Prostate gland (tissue), 2 donors: ENCODE measurements around the gene NEGR1. TPM values are rescaled to one million over a fixed set of nuclear protein-coding genes. Genes with fewer than 3 reads are reported as not detected.

Experiments used
- DNase-seq: peaks from one replicate; pipeline ENCODE4 v3.0.0-alpha.2; 2019; ENCODE audit warnings: low spot score
- H3K27ac ChIP-seq, 2 donors: fragments of 200-600 bp; sonication (generic); 2 replicates each; pipeline ENCODE4 v1.5.1; 2017 to 2019
- H3K27me3 ChIP-seq: fragments of 200-600 bp; sonication (generic); replicated peaks from 2 replicates; pipeline ENCODE4 v1.5.1; 2019; ENCODE audit not compliant: insufficient read depth
- H3K36me3 ChIP-seq, 2 donors: fragments of 200-600 bp; sonication (generic); 1 replicate in 1 of 2; 2 replicates in 1 of 2; pipeline versions ENCODE4 v1.5.1 to v1.8.1; 2017 to 2019
- H3K4me1 ChIP-seq: fragments of 200-600 bp; sonication (generic); replicated peaks from 2 replicates; pipeline ENCODE4 v1.5.1; 2019
- H3K4me3 ChIP-seq, 2 donors: fragments of 200-600 bp; sonication (generic); 2 replicates each; pipeline ENCODE4 v1.5.1; 2017 to 2019
- H3K9me3 ChIP-seq: fragments of 200-600 bp; sonication (generic); 2 replicates; pipeline ENCODE4 v1.5.1; 2017
- POLR2A ChIP-seq: fragments of 450-650 bp; IDR thresholded peaks from one replicate; pipeline ENCODE4 v1.6.1; 2016; ENCODE audit warnings: antibody characterized with exemption, mild to moderate bottlenecking
- POLR2AphosphoS5 ChIP-seq: sonication (generic); formaldehyde crosslinking; IDR thresholded peaks from one replicate; pipeline ENCODE4 v1.6.1; 2017; ENCODE audit warnings: antibody characterized with exemption
- WGBS: methylation state at CpG from one replicate; pipeline ENCODE4 v1.1.5; 2018; 5-methylcytosine and 5-hydroxymethylcytosine counted together
- intact Hi-C: fragments of 100-400 bp; cut with DNase I; formaldehyde crosslinking; loops from one replicate; pipeline ENCODE4 v1.14.2; 2022
- total RNA-seq, 2 donors: library from RNA; depleted of rRNA; stranded (reverse); fragments of >200 nt; gene quantifications; one replicate each; pipeline ENCODE4 v1.1.0, GENCODE V29; 2016
- TF ChIP-seq, protein P1 (sequence below), 4 experiments: fragments of 200-600 bp in 2 of 4; fragments of 450-650 bp in 2 of 4; sonication (generic) in 2 of 4; IDR thresholded peaks; 1 replicate in 3 of 4; 2 replicates in 1 of 4; pipeline ENCODE4 v1.5.1; 2016 to 2019; ENCODE audit warnings: antibody characterized with exemption in 4 of 4, mild to moderate bottlenecking in 2 of 4, moderate library complexity in 2 of 4

Gene NEGR1
- total RNA-seq, 2 donors from 2014 or later = 2.3 to 7.6 TPM

DNA sequence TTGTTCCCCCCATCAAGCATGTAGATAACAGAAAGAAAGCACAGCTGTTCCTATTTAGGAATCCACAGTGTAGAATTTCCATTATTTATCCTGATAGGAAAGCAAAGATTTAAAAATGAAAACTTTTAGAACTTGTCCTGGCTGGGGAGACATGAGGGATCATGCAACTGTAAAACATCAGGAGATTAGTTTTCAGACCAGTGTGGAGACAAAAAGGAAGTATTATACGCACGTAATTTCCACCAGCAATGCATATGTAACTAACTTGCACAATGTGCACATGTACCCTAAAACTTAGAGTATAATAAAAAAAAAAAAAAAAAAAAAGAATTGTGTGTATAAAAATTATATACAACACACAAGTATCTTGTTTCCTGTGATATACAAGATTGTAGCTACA lies 172.4 kb downstream of the NEGR1 start:
- Histone ChIP-seq H3K9me3 (no peaks in the 10 kb centered on the region), H3K4me3 (no peak overlapping the region), H3K27ac (no peak overlapping the region), H3K36me3 (no peaks in the 10 kb centered on the region), H3K4me1 (no peaks in the 10 kb centered on the region), H3K27me3 (no peaks in the 10 kb centered on the region)
- 84% methylated on average over 2 of the region's 2 CpGs for WGBS
- TF ChIP-seq POLR2A = no peak
- TF ChIP-seq POLR2AphosphoS5 = no peak
- TF ChIP-seq, protein P1, sequence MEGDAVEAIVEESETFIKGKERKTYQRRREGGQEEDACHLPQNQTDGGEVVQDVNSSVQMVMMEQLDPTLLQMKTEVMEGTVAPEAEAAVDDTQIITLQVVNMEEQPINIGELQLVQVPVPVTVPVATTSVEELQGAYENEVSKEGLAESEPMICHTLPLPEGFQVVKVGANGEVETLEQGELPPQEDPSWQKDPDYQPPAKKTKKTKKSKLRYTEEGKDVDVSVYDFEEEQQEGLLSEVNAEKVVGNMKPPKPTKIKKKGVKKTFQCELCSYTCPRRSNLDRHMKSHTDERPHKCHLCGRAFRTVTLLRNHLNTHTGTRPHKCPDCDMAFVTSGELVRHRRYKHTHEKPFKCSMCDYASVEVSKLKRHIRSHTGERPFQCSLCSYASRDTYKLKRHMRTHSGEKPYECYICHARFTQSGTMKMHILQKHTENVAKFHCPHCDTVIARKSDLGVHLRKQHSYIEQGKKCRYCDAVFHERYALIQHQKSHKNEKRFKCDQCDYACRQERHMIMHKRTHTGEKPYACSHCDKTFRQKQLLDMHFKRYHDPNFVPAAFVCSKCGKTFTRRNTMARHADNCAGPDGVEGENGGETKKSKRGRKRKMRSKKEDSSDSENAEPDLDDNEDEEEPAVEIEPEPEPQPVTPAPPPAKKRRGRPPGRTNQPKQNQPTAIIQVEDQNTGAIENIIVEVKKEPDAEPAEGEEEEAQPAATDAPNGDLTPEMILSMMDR (IDR thresholded peaks at IDR 0.05) = no peak
- intact Hi-C loops = no loop called here
- DNase-seq = no peak

DNA sequence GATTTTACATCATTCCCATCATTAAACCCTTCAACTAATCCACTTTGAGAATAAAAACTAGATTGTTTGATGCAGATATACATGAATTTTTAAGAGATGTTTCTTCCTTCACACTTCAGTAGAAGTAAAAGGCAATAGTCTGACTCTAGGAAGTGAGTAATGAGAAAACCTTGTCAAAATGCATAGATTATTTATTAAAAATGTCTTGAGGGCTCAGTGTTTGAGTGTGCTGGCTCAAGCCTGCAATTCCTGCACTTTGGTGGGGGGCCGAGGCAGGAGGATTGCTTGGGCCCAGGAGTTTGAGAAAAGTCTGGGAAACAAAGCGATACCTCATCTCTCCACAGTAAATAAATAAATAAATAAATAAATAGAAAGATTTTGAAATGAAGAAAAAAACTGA lies 177.1 kb downstream of the NEGR1 start:
- H3K4me1 ChIP-seq = no peaks in the 10 kb centered on the region
- no peak for TF ChIP-seq POLR2A
- no peak for TF ChIP-seq POLR2AphosphoS5
- TF ChIP-seq, protein P1 (IDR thresholded peaks at IDR 0.05) = no peak
- 93% methylated on average over 2 of the region's 2 CpGs for whole genome bisulfite sequencing
- no peak for DNase-seq
- H3K36me3 ChIP-seq = no peaks in the 10 kb centered on the region
- no peak overlapping the region for H3K27ac ChIP-seq
- H3K4me3 ChIP-seq = no peak overlapping the region
- H3K9me3 ChIP-seq = no peaks in the 10 kb centered on the region
- intact Hi-C loops = no loop called here
- H3K27me3 ChIP-seq = no peaks in the 10 kb centered on the region

DNA sequence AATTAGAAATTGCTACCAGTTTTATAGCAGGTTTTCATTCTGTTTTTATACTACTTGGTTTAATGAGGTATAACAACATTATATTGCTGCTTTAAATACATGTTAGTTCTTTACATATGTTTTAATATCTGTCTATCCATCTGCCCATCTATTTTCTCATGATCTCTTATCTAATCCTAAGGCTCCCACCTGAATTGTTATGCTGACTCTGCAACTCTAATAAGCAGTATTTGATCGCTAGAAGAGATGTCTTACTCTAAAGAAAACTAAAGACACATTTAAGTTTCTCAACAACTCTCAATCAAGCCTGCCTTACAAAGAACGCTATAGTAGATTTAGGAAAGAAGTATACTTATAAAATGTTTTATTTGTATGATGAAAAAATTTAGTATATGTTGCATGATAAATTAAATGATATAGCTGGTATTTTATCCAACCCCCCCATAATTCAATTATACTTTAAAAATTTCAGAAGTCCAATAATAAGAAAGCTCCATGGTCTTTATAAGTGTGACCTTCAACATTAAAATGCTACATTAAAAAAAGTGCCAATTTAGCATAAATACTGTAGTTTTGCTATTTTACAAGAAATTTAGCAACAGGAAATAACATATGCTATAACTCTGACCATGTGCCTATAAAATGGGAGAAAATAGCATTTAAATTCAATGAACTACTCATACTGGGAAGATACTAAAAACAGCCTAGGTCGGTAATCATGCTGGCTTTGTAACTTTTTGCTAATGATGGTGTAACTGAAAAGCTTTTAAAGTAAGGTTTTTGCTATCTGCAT lies 180.3 kb downstream of the NEGR1 start:
- 72% methylated on average over 3 of the region's 3 CpGs for WGBS
- Histone ChIP-seq H3K4me1 (no peaks in the 10 kb centered on the region), H3K9me3 (no peaks in the 10 kb centered on the region), H3K27ac (no peak overlapping the region), H3K4me3 (no peak overlapping the region), H3K27me3 (no peaks in the 10 kb centered on the region), H3K36me3 (no peaks in the 10 kb centered on the region)
- no peak for DNase-seq
- intact Hi-C loops = no loop called here
- TF ChIP-seq POLR2A (no peak), POLR2AphosphoS5 (no peak)
- TF ChIP-seq, protein P1 (IDR thresholded peaks at IDR 0.05) = no peak

DNA sequence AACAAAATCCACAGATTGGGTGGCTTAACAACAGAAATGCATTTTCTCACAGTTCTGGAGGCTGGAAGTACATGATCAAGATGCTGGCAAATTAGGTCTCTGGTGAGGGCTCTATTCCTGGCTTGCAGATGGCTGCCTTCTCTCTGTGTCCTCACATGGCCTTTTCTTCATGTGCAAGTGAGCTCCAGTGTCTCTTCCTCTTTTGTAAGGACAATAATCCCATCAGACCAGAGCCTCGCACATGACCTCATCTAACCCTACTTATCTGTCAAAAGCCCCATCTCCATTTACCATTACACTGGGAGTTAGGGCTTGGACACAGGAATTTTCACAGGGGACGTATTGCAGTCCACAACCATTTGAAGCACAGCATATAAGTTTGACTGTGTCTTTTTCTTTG lies 181.6 kb downstream of the NEGR1 start:
- H3K36me3 ChIP-seq = no peaks in the 10 kb centered on the region
- DNase-seq = no peak
- H3K4me1 ChIP-seq = no peaks in the 10 kb centered on the region
- no peak overlapping the region for H3K27ac ChIP-seq
- no peak overlapping the region for H3K4me3 ChIP-seq
- H3K9me3 ChIP-seq = no peaks in the 10 kb centered on the region
- intact Hi-C loops = no loop called here
- TF ChIP-seq, protein P1 (IDR thresholded peaks at IDR 0.05) = no peak
- no peak for TF ChIP-seq POLR2AphosphoS5
- no peak for TF ChIP-seq POLR2A
- WGBS = 65% methylated on average over 2 of the region's 2 CpGs
- H3K27me3 ChIP-seq = no peaks in the 10 kb centered on the region
